DND-41 (cell line): ENCODE results near the gene KCNH8.

Source experiments
- EZH2 ChIP-seq: IDR thresholded peaks from 3 replicates; pipeline ENCODE4 v1.6.1; 2012; ENCODE audit warnings: borderline replicate concordance, low read depth, mild to moderate bottlenecking, moderate library complexity, low read length, inconsistent platforms; ENCODE audit not compliant: severe bottlenecking
- TF ChIP-seq, protein P1 (sequence below): IDR thresholded peaks from 2 replicates; pipeline ENCODE4 v1.5.1; 2012; ENCODE audit warnings: borderline replicate concordance, low read length, moderate library complexity, mild to moderate bottlenecking; ENCODE audit not compliant: poor library complexity, severe bottlenecking; ENCODE audit errors: extremely low read depth

GRCh38 chr3:19272296-19272695, 124.0 kb downstream of the KCNH8 start:
- TF ChIP-seq, protein P1, sequence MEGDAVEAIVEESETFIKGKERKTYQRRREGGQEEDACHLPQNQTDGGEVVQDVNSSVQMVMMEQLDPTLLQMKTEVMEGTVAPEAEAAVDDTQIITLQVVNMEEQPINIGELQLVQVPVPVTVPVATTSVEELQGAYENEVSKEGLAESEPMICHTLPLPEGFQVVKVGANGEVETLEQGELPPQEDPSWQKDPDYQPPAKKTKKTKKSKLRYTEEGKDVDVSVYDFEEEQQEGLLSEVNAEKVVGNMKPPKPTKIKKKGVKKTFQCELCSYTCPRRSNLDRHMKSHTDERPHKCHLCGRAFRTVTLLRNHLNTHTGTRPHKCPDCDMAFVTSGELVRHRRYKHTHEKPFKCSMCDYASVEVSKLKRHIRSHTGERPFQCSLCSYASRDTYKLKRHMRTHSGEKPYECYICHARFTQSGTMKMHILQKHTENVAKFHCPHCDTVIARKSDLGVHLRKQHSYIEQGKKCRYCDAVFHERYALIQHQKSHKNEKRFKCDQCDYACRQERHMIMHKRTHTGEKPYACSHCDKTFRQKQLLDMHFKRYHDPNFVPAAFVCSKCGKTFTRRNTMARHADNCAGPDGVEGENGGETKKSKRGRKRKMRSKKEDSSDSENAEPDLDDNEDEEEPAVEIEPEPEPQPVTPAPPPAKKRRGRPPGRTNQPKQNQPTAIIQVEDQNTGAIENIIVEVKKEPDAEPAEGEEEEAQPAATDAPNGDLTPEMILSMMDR = no peak
- TF ChIP-seq EZH2 = no peak
